Lower leg skin (tissue), 4 donors: ENCODE data around the gene DNER. TPM values are rescaled to one million over a fixed set of nuclear protein-coding genes. Genes with fewer than 3 reads are reported as not detected.
"Not testable (repeated sequence)": the region's sequence is repeated elsewhere in the genome, so short reads cannot be mapped to it uniquely, and the experiment has no call there.

ENCODE experiments used
- DNase-seq, 2 donors: peaks; one replicate each; pipeline ENCODE4 v3.0.0-alpha.2; 2019; ENCODE audit warnings: low spot score in 2 of 2
- H3K4me3 ChIP-seq: fragments of 200-600 bp; sonication (generic); 2 replicates; pipeline ENCODE4 v1.5.1; 2017; ENCODE audit warnings: mild to moderate bottlenecking, low read depth; ENCODE audit not compliant: poor library complexity, severe bottlenecking
- CTCF ChIP-seq, 3 donors: fragments of 450-650 bp; IDR thresholded peaks; one replicate each; pipeline ENCODE4 v1.5.1; 2016; ENCODE audit warnings: antibody characterized with exemption in 3 of 3, mild to moderate bottlenecking in 3 of 3, moderate library complexity in 2 of 3
- POLR2A ChIP-seq, 2 donors: fragments of 450-650 bp; IDR thresholded peaks; one replicate each; pipeline ENCODE4 v1.6.1; 2016 to 2017; ENCODE audit warnings: antibody characterized with exemption in 2 of 2, mild to moderate bottlenecking in 1 of 2, moderate library complexity in 1 of 2
- WGBS, 2 donors: methylation state at CpG; one replicate each; pipeline ENCODE4 v1.1.5; 2018; 5-methylcytosine and 5-hydroxymethylcytosine counted together
- intact Hi-C: fragments of 100-400 bp; cut with DNase I; formaldehyde crosslinking; loops from one replicate; pipeline ENCODE4 v1.15.0; 2023; ENCODE audit warnings: low total_unique reads
- total RNA-seq, 4 donors: library from RNA; depleted of rRNA; stranded (reverse); fragments of >200 nt; gene quantifications; one replicate each; pipeline ENCODE4 v1.1.0, GENCODE V29; 2016

DNER gene
- total RNA-seq, 4 donors from 2014 or later: 2.8 to 20.1 (median 12.8) TPM

GRCh38 chr2:229728370-229728769 lies 14.0 kb upstream of the DNER start:
- no peak overlapping the region for H3K4me3 ChIP-seq
- DNase-seq: no peak
- TF ChIP-seq CTCF (IDR thresholded peaks at IDR 0.05) (no peak), POLR2A (IDR thresholded peaks at IDR 0.05) (no peak)
- intact Hi-C loops: no loop called here

GRCh38 chr2:229726643-229727042 lies 12.3 kb upstream of the DNER start:
- DNase-seq: no peak
- TF ChIP-seq CTCF (IDR thresholded peaks at IDR 0.05) (no peak), POLR2A (IDR thresholded peaks at IDR 0.05) (no peak)
- WGBS, 2 donors: 79 to 88% methylated on average over 2 of the region's 2 CpGs
- H3K4me3 ChIP-seq: no peak overlapping the region
- intact Hi-C loops: no loop called here

GRCh38 chr2:229725716-229726574 lies 11.6 kb upstream of the DNER start:
- DNase-seq: no peak
- TF ChIP-seq POLR2A (IDR thresholded peaks at IDR 0.05) (no peak), CTCF (IDR thresholded peaks at IDR 0.05) (no peak)
- WGBS, 2 donors: 76 to 77% methylated on average over 7 of the region's 7 CpGs
- intact Hi-C loops: no loop called here
- H3K4me3 ChIP-seq: no peak overlapping the region

- intact Hi-C loops, DNase-seq, H3K4me3 ChIP-seq: not testable (repeated sequence)
- WGBS, 2 donors: 74 to 83% methylated on average over 3 of the region's 3 CpGs
Observed at GRCh38 chr2:229723192-229723591, 8.8 kb upstream of the DNER start.

GRCh38 chr2:229719926-229720647 lies 5.7 kb upstream of the DNER start:
- intact Hi-C loops: no loop called here
- H3K4me3 ChIP-seq: no peak overlapping the region
- no peak for TF ChIP-seq CTCF (IDR thresholded peaks at IDR 0.05)
- TF ChIP-seq POLR2A (IDR thresholded peaks at IDR 0.05): no peak
- DNase-seq: no peak
- WGBS, 2 donors: 52 to 64% methylated on average over 3 of the region's 3 CpGs

- 35 to 44% methylated on average over 2 of the region's 2 CpGs for WGBS, 2 donors
- TF ChIP-seq CTCF (IDR thresholded peaks at IDR 0.05) (no peak), POLR2A (IDR thresholded peaks at IDR 0.05) (no peak)
- no peak overlapping the region for H3K4me3 ChIP-seq
- DNase-seq: no peak
- intact Hi-C loops: no loop called here
Observed at GRCh38 chr2:229718057-229718456, 3.7 kb upstream of the DNER start.
